DMS 273 treated with DMSO at 0.1 percent for 48 hours (cell line): ENCODE measurements around the gene DCXR.
A peak's percentile ranks its signal among the peaks of the same experiment; 100 is the strongest.
"Not testable (repeated sequence)": the region's sequence is repeated elsewhere in the genome, so short reads cannot be mapped to it uniquely, and the experiment has no call there.

Source experiments
- DNase-seq: peaks from one replicate; lab custom pipeline; 2025; lab: John Stamatoyannopoulos, UW

DCXR gene

DNA sequence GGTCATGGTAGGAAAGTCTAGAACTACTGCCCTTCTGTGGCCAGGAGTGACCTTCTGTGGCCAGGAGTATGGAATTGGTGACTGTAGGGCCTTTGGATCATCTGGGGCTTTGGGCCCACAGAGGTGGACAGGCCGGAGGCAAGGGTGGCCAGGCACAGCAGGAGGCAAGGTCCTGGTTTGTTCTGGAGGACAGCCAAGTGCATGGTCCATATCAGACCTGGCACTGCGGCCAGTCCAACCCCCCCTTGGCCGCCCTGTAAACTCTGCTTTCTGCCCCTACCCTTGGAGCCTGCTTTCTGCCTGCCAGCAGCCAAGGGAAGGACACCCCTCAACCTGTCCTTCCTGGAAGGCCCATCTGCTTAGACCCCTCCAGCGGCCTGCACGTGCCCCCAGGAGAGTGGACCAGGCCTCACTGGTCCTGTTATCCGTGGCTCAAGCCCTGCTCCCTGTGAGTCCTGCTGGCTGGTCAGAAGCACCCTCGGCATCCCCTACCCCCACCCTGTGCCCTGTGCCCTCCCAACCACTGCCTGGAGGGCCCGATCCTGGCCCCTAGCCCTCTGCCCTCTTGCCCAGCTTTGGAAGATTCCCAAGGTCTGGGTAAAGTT, 2.3 kb upstream of the DCXR start:
- no peak for DNase-seq

DNA sequence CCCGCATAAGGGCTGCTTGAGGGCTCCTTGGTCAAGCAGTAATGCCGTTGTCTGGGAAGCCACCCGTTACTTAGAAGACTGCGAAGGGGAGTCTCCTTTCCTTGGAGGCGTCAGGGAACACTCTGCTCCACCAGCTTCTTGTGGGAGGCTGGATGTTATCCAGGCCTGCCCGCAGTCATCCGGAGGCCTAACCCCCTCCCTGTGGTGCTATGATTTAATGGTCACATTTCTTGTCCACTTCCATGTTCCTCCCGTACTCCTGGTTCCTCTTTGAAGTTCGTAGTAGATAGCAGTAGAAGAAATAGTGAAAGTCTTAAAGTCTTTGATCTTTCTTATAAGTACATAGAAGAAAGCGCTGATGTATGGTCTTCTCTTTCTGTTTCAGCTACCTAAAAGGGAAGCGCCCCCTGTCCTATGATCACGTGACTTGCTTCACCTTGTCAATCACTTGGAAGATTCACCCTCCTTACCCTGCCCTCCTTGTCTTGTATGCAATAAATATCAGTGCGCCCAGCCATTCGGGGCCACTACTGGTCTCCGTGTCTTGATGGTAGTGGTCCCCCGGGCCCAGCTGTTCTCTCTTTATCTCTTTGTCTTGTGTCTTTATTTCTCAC, 1.4 kb upstream of the DCXR start:
- not testable (repeated sequence) for DNase-seq

DNA sequence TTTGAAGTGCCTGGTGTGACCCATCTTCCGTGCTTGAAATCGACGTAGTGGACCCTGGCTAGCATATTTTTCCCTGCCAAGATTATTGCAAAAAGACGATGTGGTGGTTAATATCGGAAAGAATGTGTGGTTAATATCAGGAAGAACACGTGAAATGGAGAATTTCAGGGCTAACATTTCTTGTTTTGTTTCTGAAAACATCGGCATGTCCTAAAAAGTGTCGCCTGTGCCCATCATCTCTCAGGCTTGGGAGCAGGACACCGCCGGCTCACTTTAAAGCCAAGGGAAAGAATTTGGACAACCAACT, 345 bp upstream of the DCXR start:
- DNase-seq = no peak

DNA sequence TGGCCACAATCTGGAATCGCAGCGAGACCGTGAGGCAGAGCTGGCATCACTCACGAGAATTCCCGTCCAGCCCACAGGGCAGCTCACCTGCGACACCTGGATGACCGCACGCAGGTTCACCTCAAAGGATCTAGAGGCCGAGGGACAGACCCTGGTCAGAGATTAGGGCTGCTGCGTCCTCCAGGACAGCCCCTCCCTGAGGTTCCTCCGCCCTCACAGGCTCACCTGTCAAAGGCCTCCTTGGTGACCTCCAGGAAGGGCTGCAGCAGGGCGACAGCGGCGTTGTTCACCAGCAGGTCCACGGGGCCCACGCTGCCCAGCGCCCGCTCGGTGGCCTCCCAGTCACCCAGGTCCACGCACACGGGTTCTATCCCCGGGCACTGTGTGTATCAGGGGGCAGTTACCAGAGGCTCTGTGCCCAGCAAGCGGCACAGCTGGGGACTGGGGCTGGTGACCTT, 834 bp downstream of the DCXR start:
- no peak for DNase-seq

DNA sequence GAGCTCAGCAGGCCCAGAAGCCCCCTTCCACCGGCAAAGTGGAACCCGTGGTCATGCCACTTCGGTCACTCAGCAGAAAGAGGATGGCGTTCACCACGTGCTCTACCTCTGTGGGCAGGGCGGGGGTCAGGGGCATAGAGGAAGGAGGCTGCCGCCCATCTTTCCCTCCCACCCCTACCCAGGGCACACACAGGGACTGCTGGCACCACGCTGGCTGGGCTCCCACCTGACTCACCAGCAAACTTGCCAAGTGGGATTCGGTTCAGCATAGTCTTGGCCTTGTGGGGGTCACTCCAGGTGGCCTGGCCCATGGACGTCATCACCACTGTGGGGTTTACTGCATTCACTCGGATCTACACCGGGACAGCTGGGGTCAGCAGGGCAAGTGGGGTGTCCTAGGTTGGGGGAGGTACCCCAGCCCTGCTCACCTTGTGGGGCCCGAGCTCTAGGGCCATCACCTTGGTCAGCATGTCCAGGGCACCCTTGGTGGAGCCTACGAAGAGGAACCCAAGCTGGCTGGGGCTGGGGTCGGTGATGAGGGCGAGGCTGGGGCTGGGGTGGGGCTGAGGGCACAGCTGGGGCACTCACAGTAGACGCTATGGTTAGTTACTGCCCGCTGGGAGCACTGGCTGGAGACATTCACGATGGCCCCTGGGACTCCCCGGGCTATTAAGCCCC, 1.4 kb downstream of the DCXR start:
- DNase-seq = no peak

DNA sequence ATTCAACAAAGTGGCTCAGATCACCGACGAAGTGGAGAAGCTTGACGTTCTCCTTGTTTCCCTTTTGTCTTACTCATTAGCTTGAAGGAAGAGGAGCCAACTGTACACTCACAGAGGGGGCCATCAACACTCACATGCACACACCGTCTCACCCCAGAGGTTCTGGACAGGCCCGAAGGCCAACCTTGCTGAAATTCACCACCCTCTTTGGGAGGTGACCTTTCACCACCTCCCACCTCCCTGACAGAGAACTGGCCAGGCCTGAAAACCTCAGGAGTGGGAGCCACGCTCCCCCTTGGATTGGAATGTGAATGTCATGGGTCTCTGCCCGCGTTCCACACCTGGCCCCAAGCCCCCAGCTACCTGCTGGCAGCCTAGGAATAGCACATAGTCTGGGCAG, 2.0 kb downstream of the DCXR start:
- DNase-seq = no peak

DNA sequence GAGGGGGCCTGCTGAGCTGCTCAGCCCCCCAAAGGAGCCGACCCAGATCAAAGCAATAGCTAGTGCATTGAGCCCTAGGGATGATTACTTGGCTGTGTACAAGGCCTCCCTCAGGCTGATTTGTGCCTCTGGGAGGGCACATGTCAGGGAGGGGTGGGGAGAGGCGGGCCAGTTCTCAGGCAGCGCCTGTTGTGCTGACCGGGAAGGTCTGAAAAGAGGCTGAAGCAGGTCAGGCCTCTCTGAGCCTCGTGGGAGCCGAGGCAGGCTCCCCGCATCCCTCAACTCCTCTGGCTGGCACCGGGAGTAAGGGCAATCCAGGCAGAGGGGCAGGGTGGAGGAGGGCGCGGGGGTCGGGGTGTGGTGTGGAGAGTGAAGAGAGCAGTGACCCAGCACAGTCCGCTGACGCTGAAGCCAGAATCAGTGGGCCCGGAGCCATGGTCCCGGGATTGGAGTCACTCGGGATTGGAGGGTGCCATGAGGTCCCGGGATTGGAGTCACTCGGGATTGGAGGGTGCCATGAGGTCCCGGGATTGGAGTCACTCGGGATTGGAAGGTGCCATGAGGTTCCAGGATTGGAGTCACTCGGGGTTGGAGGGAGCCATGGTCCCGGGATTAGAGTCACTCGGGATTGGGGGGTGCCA, 3.0 kb downstream of the DCXR start:
- DNase-seq = no peak

DNA sequence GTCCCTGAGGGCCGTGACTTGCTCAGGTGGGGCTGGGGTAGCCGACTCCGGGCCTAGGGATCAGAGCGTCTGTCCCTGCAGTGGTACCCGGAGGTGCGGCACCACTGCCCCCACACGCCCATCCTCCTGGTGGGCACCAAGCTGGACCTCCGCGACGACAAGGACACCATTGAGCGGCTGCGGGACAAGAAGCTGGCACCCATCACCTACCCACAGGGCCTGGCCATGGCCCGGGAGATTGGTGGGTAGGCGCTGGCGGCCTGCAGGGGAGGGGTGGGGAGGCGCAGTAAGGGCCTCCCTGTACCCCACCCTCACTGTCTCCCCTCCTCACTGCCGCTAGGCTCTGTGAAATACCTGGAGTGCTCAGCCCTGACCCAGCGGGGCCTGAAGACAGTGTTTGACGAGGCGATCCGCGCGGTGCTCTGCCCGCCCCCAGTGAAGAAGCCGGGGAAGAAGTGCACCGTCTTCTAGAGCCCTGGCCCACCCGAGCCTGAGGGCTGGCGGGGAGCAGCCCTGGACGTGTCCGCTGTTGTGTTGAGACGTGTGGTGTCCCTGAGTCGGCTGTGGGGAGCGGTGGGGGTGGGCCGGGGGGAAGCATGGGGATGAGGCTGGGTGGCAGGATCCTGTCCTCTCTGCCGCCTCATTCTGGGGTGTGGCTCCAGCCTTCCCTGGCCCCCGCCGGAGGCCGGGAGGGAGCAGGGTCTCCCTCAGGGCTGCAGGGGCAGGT, 4.0 kb downstream of the DCXR start:
- no peak for DNase-seq

DNA sequence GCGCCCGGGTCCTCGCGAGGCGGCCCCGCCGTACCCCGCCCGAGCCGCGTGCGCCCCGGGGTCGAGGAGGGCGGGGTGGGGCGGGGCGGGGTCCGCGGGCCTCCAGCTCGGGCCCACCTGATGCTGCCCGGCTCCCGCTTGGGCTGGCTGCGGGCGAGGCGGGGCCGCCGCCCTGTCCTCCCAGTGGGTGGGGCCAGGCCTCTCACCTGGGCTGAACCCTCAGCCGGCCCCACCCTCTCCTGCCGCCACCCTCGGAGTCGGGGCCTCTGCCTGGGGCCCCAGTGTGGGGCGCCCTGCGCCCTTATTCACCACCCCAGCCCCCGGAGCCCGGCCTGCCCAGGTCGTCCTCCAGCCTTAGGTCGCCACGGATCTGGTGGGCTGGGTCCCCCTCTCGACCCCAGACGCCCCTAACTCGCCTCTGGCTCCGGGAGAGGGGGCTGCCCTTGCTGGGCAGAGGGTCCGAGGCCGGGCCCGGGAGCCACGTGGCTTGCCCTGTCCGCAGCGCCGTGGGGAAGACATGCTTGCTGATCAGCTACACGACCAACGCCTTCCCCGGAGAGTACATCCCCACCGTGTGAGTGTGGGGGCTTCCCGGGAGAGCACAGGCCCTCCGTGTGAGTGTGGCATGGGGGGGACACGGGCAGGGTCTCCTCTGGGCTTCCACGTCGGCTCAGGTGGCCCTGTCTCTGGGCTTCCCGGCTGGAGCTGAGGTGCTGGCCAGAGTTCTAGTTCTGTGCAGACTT, 5.4 kb downstream of the DCXR start:
- DNase-seq = no peak

DNA sequence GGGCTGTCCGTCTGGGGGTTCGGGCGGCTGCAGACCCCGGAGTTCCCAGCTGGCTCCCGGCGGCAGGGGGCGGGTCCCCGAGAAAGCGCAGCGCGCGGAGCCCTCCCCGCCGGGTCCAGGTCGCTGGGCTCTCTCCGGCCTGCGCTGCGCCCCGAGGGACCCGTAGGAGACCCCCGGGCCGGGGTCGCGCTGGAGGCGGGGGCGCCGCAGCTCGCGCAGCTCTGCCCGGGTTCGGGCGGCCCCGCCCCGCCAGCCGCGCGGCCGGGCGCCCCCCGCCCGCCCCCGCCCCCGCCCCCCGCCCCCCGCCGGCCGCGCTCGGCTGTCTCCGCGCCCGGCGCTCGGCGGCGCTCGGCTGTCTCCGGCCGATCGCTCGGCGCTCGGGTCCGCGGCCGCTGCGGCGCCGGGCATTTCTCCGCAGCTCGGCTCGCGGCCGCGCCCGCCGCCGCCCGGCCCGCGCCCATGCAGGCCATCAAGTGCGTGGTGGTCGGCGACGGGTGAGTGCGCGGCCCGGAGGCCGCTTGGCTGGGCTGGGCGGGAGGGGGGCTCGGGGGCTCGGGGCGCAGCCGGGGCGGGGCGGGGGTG, 6.1 kb downstream of the DCXR start, which contains the start of gene RAC3:
Gene RAC3 (plus strand): TSS at position 376 of the 582 bp plus-strand sequence. CDS start 84 bp downstream, at position 460.
- no peak for DNase-seq

DNA sequence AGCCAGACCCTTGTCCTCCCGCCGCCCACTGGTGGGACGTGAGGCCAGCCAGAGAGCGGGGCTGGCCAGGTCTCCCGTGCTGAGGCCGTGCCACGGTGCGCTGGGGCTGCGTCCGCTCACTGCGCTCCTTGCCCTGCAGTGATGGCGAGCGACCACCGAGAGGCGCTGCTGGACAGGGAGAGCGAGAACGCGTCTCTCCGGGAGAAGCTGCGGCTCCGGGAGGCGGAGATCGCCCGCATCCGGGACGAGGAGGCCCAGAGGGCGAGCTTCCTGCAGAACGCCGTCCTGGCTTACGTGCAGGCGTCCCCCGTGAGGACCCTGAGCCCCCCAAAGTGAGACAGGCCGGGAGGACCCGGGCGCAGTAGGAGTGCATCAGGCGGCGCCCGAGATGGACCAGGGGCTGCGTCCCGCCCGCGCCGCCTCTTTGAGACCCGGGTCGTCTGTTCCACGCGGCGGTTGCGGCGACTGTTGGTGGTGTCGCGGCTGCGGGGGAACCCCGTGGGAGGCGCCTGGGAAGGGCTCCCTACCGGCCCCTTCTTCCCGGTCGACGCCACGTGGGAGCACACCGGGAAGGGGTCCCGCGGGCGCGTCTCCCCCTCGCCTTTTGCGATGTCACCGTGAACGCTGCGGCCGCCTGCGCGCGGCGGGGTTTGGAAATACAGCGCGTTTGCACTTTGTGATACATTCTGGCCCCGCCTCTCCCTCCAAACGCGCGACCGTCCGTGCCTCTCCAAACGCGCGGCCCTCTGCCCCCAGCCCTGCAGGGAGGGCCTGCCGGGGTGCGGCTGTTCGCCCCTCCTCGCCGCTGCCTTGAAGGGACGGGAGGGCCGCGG, 6.8 kb downstream of the DCXR start:
- DNase-seq = peak; percentile 36

DNA sequence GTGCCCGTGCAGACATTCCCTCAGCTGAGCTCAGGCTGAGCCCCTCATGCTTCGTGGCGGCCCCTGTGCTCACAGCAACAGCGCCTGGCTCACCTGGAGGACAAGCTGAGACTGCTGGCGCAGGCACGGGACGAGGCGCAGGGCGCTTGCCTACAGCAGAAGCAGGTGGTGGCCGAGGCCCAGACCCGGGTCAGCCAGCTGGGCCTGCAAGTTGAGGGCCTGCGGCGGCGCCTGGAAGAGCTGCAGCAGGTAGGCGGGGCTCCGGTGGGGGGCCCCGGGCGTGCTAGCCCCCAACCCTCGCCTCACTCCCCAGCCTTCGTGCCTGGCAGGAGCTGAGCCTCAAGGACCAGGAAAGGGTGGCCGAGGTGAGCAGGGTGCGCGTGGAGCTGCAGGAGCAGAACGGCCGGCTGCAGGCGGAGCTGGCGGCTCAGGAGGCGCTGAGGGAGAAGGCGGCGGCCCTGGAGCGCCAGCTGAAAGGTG, 7.5 kb downstream of the DCXR start:
- no peak for DNase-seq

DNA sequence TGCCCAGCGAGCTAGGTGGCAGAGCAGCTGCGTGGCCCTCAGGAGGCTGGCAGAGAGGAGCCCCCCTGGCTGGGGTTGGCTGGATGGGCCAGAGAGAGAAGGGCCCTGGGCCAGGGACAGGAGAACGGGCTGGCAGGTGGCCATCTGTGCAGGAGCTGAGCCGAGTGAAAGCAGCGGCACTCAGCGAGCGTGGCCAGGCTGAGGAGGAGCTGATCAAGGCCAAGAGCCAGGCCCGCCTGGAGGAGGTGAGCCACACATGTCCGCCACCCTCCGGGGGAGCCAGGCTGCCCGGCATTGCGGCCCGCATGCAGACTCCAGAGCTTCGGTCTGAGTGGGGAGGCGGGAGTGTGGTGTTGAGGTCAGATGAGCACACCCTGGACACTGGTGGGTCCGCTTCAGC, 8.1 kb downstream of the DCXR start:
- no peak for DNase-seq

DNA sequence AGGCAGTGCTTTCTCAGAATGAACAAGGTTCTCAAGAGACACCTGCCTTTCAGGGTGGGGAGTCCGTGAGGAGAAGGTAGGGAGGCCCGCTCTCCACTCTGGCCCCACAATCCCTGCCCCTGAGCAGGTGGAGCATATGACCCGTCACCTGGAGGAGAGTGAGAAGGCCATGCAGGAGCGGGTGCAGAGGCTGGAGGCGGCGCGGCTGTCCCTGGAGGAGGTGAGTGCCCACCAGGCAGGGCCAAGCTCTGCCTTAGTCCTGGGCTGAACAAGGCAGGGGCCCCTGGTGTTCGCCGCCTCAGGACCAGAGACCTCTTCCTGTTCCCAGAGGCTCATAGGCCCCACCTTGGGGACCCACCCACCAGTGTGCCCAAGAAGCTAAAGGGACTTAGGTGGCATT, 8.5 kb downstream of the DCXR start:
- DNase-seq = no peak

DNA sequence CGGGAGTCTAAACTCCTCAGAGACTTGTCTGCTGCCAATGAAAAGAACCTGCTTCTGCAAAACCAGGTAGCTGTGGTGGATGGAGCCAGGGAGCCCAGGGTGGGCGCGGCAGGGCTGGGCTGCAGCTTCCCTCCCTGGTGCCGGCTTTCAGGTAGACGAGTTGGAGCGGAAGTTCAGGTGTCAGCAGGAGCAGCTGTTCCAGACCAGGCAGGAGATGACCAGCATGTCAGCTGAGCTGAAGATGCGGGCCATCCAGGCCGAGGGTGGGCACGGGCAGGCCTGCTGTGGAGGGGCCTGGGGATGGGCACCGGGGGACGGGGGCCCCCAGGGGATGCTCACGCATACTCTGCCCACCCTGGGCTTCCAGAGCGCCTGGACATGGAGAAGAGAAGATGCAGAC, 9.3 kb downstream of the DCXR start:
- DNase-seq = no peak

DNA sequence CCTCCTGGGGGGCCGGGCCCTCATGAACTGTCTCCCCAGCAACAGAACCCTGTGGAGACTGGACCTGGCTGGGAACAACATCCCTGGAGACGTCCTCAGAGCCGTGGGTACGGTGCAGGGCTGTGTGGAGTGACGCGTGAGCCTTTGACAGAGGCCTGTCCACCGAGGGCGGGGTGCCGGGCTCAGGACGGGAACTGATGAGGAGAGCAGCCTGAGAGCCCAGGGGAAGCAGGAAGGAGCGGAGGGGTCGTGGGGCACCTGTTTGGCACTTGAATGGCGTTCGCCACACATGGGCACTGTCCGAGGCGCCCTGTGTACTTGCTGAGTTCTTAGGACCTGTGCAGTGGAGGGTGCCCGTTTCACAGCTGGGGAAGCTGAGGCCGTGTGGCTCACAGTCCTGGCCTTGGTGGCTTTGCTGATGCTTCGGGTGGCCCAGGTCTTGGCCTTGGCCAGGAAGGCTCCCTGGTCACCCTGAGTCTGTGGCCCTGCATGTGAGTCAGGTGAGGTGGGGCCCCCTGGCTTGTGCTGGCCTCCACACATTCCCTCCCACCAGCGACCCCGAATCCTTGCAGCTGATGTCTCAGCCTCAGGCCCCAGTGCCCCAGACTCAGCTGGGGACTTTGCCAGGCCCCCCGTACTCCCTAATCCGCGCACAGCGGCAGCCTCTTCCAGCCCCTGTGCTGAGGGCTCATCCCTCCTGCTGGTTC, 11.9 kb downstream of the DCXR start:
- DNase-seq = no peak

DNA sequence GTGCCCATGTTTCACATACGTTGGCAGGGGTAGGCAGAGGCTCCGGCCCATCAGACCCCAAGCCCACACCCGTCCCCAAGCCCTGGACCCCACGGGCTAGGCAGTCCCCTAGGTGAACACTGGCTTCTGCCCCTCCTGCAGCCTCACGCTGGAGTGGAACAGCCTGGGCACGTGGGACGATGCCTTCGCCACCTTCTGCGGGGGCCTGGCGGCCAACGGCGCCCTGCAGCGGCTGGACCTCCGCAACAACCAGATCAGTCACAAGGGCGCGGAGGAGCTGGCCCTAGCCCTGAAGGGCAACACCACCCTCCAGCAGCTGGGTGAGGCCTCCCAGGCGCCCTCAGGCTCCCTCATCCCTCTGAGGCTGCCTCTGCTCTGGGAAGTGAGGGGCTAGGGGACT, 12.6 kb downstream of the DCXR start:
- DNase-seq = no peak

DNA sequence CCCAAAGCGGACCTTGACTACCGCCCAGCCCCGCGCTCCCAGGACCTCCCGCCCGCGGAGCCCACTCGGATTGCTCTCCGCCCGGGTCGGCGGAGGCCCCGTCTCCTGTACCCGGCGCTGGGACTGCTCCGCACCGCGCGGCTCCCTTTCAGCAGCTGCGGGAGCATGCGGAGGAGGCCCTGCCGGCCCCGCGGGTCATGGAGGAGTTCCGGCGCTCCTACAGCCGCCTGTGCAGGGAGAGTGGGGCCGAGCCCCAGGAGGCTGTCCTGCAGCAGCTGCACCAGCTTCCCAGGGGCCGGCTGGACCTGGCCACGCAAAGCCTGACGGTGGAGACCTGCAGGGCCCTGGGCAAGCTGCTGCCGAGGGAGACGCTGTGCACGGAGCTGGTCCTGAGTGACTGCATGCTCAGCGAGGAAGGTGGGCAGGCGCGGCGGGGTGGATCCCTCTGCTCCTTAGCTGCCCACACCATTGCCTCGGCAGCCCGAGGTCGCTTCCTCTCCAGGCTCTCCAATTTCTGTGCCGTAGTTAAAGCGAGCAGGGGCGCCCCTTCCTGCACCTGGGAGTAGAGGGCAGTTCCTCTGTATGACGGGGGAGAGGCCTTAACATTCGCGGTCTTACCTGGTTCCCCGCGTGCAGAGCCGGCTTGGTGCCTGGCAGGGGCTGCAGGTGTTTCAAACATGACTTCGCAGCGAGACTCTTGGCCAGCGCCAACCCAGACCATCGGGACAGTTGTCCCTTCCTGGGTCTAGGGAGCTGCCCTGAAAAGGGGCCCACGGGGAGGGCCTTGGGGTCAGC, 13.9 kb downstream of the DCXR start:
- no peak for DNase-seq

DNA sequence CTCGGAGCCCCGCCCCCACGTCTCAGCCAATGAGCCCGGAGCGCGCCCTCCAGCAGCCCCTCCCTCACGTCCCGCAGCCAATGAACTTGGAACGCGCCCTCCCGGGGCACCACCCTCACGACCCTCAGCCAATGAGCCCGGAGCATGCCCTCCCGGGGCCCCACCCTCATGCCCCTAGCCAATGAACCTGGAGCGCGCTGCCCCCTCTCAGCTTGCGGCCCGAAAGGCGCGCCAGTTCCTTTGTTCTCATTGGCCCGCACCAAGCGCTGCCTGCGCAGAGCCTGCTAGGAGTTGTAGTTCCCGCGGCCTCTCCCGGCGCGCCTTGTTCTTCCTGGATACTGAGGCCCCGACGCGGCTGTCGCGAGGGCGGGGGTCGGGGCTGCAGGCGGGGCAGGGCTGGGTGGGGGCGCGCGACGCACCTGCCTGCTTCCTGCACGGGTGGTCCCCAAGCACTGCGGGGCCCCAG, 14.5 kb downstream of the DCXR start, which contains the start of gene LRRC45:
Gene LRRC45 (plus strand): TSS at position 325 of the 466 bp plus-strand sequence. CDS start 339 bp downstream, outside the sequence.
- peak; percentile 98 for DNase-seq
